HG03095 (cell line): ENCODE results near the gene MED15.
A peak's percentile ranks its signal among the peaks of the same experiment; 100 is the strongest.
"Not testable (repeated sequence)": the region's sequence is repeated elsewhere in the genome, so short reads cannot be mapped to it uniquely, and the experiment has no call there.

ENCODE experiments used
- ATAC-seq: cut with Tn5 transposase; IDR thresholded peaks from one replicate; pipeline ENCODE4 v1.9.1; 2021; ENCODE audit warnings: moderate library complexity; ENCODE audit not compliant: unreplicated experiment

MED15 gene

DNA sequence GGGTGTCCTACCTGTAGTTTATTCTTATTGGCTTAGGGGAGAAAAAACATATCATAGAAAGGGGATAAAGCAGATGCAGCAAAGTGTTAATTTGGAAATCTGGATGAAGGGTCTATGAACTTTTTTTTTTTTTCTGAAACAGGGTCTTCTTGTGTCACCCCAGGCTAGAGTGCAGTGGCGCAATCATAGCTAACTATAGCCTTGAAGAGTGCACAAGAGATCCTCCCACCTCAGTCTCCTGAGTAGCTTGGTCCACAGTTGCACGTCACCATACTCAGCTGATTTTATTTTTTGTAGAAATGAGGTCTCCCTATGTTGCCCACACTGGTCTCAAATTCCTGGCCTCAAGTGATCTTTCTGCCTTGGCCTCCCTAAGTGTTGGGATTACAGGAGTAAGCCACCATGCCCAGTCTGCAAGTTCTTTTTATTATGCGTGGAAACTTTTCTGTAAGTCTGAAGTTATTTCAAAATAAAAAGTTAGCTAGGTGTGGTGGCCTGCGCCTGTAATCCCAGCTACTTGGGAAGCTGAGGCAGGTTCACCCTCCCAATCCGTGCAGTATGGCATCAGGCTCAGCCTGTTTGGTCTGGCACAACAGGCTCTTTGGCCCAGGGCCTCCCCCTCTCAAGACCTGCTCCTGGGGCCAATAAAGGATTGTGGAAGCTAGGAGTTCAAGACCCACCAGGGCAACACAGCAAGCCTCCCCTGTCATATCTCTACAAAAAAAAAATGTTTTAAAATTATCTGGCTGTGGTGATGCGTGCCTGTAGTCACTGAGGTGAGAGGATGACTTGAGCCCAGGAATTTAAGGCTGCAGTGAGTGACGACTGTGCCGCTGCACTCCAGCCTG is 111.9 kb downstream of the MED15 start:
- no peak for ATAC-seq

DNA sequence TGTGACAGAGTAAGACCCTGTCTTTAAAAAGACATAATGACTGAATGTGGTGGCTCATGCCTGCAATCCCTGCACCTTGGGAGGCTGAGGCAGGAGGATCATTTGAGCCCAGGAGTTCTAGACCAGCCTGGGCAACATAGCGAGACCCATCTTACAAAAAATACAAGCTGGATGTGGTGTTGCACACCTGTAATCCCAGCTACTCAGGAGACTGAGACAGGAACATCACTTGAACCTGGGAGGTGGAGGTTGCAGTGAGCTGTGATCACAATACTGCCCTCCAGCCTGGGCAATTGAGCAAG is 112.4 kb downstream of the MED15 start:
- not testable (repeated sequence) for ATAC-seq

DNA sequence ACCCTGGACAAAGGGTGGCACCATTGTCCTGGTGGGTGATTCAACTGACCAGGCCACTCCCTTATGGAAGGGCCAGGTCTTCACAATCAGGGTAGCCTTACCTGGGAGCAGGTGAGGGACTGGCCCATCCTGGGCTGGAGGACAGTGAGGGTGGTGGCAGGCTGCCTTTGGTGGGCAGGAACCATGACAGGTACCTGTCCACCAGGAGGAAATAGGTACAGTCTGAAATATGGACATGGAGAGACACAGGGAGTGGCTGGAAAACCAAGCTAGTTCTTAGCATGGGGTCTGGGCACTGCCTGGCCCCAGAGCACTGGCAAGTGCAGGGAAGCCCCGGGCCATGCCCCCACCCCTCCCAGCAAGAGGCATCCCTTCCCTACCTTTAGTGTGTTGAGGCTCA is 113.8 kb downstream of the MED15 start:
- ATAC-seq, result no peak

DNA sequence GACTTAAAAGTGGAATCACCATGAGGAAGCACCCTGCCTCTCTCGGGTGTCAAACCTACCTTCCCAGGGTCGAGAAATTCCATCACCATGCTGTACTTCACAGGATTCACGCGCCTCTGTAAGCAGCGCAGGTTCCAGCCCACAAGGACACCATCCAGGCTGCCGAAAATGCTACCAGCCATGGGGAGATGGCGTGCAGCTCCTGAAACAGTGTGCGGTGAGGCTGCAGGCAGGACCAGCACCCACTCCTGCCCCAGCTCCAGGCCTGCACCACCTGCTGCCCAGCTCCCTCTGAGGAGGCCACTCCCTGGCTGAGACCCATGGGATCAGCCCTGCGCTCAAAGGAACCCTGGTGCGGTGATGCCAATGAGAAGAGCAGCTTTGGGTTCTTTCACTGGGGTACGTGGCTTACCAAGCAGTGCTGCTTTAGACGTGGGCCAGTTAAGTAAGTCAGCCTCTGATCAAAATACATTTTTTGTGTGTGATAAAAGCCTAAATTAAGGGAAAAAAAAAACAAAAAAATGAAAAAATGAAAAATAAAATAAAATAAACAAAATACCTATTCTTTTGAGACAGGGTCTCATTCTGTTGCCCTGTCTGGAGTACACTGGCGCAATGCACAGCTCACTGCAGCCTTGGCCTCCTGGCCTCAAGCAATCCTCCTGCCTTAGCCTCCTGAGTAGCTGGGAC is 115.4 kb downstream of the MED15 start:
- no peak for ATAC-seq

DNA sequence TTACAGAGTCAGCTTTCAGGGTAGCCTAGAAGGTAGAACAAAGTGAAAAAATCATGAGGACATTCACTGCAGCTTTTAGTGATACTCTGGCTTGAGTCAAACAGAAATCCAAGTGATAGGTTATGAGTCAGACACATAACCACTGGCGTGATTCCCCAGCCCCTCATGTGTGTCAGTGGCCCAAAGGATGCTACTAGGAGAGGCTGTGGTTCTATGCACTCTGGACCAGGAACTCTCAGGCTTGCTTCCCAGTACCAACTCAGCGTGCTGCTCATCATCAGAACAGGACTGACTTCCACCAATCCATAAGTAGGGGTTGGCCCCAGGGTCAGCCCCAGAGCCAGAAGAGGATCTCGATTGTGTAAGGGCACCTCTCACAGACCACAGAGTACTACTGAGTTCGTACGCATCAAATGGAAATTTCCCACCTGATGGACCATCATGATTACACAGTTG is 116.8 kb downstream of the MED15 start:
- peak; percentile 75 for ATAC-seq

DNA sequence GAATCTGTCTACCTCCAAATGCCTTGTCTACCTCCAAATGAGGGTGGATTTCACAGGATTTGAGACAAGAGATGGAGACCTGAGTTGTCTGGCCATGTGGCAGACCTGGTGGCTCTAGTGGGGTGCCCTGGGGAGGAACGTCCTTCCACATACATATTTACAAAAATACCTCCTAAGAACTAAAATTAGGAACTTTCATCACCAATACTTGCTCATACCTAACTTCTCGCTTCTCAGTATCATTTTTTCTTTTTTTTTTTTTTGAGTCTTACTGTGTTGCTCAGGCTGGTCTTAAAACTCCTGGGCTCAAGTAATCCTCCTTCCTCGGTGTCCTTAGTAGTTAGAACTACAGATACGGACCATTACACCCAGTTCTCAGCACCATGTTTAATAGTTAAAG is 117.9 kb downstream of the MED15 start:
- no peak for ATAC-seq

DNA sequence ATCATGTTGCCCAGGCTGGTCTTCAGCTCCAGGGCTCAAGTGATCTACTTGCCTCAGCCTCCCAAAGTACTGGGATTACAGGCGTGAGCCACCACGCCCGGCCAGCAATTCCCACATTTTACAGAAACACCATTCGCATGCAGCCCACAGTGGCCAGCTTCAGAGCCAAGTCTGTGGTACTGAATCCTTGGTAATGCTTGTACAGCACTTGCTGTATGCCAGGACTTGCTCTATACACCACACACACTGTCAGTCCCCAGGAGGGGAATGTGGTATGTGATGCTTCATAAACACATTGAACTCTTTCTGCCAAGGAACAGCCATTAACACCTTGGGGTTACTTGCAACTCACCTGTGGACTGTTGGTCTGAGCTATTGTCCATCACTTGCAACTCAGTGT is 119.4 kb downstream of the MED15 start:
- ATAC-seq, result no peak

DNA sequence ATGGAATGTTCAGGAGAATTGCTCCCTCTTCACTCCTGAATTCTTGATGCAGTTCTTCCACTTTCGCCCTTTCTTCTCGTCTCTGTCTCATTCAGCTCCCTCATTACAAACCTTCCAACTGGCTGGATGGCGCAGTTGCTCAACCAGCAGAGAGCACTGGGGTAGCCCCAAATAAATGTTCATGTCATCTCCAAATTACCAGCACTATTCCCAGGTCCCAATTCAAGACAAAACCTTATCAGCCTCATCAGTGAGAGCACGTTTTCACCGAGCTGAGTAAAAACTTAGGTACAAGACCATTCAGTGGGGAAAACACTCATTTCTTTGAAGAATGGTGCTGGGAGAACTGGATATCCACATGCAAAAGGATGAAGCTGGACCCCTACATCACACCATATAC is 120.0 kb downstream of the MED15 start:
- ATAC-seq, result no peak

DNA sequence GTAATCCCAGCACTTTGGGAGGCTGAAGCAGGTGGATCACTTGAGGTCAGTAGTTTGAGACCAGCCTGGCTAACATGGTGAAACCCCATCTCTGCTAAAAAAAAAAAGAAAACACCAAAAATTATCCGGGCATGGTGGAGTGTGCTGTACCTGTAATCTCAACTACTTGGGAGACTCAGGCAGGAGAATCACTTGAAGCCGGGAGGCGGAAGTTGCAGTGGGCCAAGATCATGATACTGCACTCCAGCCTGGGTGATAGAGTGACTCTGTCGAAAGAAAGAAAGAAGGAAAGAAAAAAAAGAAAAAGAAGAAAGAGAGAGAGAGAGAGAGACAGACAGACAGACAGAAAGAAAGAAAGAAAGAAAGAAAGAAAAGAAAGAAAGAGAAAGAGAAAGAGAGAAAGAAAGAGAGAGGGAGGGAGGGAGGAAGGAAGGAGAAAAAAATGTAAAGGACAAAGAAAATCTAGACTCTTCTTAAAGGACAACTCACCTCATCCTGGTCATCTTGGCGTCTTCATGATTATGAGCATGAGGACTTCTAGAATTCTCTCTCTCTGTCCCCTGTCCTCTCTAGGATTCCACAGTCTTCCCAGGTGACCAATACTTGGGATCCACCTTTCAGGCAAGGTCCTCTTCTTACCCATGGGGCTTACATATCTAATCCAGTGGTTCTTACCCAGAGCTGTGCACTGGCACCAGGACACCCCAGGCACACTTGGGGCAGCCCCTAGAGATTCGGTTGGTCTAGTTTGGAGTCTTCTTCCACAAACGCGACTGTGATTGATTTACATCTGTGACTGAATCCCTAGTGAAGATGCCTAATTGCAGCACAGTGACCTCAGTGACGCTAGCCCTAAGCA is 120.9 kb downstream of the MED15 start:
- ATAC-seq, result no peak

DNA sequence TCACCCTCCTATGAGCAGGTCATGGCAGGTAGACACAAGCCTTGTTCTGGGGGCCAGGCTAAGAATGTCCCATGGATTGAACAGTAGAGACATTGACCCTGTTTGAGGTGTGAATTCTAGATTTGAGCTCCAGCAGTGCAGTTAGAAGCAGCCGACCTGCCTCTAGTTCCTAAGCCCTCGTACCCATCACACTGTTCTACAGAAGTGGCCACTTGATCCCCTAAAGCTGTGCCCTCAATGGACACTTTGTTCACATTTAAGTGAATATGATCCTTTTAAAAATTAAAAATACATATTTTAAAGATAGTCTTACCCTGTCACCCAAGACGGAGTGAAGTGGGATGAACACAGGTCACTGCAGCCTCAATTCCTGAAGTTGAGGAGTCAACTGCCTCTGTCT is 122.0 kb downstream of the MED15 start:
- ATAC-seq, result no peak

DNA sequence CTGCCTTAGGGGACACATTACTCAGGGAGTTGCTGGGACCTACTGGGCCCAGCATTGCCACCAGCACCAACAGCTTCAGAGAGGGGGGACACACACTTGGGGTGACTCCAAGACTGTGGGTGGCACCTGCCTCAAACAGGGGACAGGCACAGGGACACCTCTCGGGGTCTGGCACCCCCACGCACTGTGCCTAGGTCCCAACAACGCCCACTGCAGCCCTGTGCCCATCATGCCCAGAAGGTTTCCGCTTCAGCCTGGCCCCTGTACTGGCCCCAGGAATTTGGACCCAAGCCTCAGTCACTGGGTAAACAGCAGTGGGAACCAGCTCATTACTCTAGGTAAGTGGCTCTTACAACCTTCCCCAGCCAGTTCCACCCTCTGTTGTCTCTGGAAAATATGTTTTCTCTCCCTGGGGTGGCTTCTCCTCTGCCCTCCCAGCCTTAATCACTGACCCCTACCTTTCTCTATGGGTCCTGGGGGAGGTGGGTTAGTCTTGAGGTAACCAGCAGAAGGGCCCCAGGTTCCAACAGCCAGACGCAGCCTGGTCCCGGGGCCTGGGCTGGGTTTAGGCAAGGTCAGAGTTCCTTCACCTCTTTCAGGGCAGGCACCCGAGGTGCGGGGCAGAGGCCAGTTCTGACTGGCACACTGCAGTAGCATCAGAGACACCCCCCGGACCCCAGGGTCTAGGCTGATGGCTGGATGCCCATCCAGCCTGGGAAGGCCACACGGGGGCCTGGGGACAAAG is 123.6 kb downstream of the MED15 start:
- ATAC-seq, result no peak

DNA sequence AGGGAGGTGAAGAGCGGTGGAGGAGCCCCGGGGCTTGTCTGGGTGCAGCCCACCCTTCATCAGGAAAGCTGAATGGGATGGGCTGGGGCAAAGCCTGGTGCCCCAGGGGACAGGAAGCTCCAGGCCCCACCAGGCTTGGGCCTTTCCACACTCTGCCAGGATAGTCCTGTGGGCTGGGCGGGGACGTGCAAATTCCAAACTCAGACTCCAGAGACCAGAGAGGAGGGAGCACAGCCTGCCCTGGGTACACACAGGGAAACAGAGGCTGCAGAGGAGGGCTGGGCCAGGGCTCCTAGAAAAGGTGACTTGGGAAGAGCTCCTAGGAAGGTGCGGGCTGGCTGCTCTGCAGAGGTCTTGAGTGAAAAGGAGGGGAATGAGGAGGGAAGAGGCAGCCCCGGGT is 124.7 kb downstream of the MED15 start:
- no peak for ATAC-seq

DNA sequence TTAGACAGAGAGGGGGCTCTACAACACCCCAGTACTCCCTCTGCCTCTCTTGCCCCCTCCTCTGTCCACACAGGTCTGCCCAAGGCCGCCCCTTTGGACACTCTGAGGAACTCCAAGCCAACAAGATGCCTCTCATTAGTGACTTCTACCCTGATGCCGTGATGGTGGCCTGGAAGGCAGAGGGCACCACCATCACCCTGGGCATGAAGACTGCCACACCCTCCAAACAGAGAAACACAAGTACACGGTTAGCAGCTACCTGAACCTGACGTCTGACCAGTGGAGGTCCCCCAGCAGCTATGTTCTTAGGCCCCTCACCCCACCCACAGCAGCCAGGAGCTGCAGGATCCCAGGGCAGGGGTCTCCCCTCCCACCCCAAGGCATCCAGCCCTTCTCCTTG is 125.1 kb downstream of the MED15 start:
- no peak for ATAC-seq

DNA sequence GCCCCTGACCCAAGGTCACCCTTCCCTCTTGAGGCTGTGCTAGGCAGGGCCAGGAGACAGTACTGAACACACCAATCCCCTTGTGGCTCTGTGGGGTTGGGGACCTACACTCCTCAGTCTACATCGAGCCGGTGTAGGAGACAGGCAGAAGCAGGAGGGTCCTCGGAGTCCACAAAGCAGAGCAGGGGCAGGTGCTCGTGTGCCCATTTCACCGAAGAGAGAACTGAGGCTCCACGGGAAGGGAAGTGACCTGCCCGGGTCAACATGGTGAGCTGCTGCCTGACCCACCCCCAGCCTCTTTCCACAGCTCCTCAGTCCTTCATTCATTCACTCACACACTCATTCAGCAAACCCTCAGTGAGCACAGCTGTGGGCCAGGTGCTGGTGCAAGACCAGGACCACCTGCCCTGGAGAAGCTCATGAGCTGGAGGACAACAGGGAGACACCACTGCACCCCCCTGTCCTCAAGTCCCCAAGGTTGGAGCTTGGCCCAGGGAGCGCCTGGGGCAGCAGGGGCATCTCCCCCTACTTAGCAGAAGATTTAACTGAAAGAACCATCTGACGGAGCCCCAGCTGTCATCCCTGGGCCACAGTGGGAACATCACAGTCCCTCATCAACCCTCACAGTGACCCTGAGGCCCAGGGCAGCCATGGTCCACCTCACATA is 127.3 kb downstream of the MED15 start:
- no peak for ATAC-seq

DNA sequence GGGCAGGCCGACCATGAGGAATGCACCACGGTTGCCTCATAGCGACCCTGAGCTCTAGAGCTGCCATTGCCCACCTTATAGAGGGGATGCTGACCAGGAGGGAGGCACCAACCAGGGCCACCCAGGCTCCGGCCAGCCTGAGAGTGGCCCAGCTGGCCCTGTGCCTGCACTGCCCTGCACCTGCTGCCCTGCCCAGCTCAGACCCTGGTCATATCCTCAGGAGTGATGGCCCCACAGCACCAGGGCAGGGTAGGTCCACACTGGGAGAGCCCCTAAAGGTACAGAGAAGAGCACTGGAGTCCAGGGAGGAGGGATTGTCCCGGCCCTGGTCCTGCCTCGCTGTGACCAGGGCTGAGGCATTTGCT is 127.8 kb downstream of the MED15 start:
- ATAC-seq, result no peak

DNA sequence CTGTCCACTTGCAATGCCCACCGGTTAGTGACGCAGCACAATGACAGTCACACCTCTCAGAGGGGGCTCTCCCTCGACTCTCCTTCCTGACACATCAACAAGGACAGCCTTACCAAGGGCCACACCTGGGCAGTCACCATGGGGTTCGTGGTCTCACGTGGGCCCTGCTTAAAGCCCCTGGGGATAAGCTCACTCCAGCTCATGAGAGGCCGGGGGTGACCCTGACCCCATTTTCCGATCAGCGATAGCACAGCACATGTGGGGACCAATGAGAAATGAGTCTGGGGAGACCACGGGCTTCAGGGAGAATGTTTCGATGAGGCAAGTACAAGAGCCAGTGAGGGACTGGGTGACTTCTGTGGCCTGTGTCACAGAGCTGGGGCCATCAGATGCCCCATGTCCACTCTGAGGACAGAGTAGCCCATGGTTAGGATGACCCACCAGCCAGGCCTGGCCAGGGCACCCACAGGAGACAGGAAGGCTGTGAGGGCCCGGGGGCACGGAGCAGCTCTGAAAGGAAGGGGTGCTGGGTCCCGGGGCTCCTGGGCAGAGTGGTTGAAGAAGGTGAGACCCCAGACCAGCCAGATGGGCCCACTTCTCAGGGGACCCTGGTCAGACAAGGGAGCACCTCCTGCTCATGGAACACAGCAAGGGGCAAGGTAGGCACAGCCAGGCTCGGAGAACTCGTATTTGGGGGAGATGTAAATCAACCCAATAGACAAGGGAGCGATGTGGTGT is 128.8 kb downstream of the MED15 start:
- no peak for ATAC-seq

DNA sequence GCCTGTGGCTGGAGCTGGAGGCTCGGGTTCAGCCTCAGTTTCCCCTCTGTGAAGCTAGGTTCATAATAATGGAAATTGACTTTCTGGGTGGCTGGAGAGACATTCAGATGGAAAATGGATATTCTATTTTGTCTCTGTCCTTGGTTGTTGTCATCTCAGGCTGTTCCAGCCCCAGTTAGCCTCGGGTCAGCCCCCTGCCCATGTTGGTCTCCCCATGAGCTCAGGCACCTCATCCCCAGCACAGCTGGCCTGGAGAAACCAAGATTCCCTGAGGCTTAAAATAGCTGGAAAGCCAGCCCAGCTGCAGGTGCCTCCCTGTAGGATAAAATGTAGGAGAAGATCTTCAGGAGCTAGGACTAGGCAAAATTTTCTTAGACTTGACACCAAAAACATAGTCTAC is 129.5 kb downstream of the MED15 start:
- ATAC-seq, result no peak
